Endothelial cell of umbilical vein (primary cell): ENCODE results near the gene RNF32. TPM values are rescaled to one million over a fixed set of nuclear protein-coding genes. Genes with fewer than 3 reads are reported as not detected.
"Not testable (repeated sequence)": the region's sequence is repeated elsewhere in the genome, so short reads cannot be mapped to it uniquely, and the experiment has no call there.

Experiments used
- BruUV-seq: library from RNA; stranded (reverse); fragments of 400-500 nt; replicated peaks from 2 replicates; lab custom pipeline; 2021; lab: Mats Ljungman, UMichigan
- CTCF ChIA-PET: fragments of 300-600, 350-600 bp; sonication (Branson Sonifier 250); formaldehyde crosslinking; loops from one replicate; lab custom pipeline; 2021; ENCODE audit warnings: antibody characterized with exemption, inconsistent platforms; lab: Charles Lee
- POLR2A ChIA-PET: fragments of 300-600, 350-600 bp; sonication (Branson Sonifier 250); formaldehyde crosslinking; loops from one replicate; lab custom pipeline; 2021; ENCODE audit warnings: antibody characterized with exemption, inconsistent platforms; lab: Charles Lee
- DNase-seq: peaks from one replicate; pipeline ENCODE4 v3.0.0-alpha.2; 2011; ENCODE audit warnings: low read depth, low spot score
- FAIRE-seq: peaks from 2 replicates; lab custom pipeline; 2011; peaks lifted over from hg19 to GRCh38; lab: Jason Lieb, UNC
- H2AFZ ChIP-seq: 2 replicates; pipeline ENCODE4 v1.6.0; 2012; ENCODE audit warnings: low read depth, low read length, control low read depth, inconsistent platforms
- H3K27ac ChIP-seq: 2 replicates; pipeline ENCODE4 v1.5.1; 2011; ENCODE audit warnings: low read depth, mild to moderate bottlenecking, control low read depth, low read length, moderate library complexity; ENCODE audit not compliant: insufficient read depth
- H3K27me3 ChIP-seq, 2 experiments: 2 replicates each; pipeline versions ENCODE4 v1.6.0 to v1.6.1; 2011; ENCODE audit warnings: low read length in 2 of 2, mixed read lengths in 1 of 2; ENCODE audit not compliant: control insufficient read depth in 2 of 2, insufficient read depth in 2 of 2
- H3K36me3 ChIP-seq, 2 experiments: 2 replicates in 1 of 2; 3 replicates in 1 of 2; pipeline ENCODE4 v1.5.1; 2011; ENCODE audit warnings: low read length in 2 of 2, mild to moderate bottlenecking in 1 of 2, moderate library complexity in 1 of 2; ENCODE audit not compliant: control insufficient read depth in 2 of 2, insufficient read depth in 2 of 2; ENCODE audit errors: extremely low read depth in 1 of 2
- H3K4me1 ChIP-seq: 3 replicates; pipeline ENCODE4 v1.5.1; 2011; ENCODE audit warnings: mild to moderate bottlenecking, low read length; ENCODE audit not compliant: control insufficient read depth, insufficient read depth; ENCODE audit errors: extremely low read depth
- H3K4me2 ChIP-seq: 2 replicates; pipeline ENCODE4 v1.6.1; 2011; ENCODE audit warnings: low read length, control low read depth, mixed read lengths; ENCODE audit not compliant: insufficient read depth
- H3K4me3 ChIP-seq, 3 experiments: fragments of 200-600 bp in 1 of 3; sonication (generic), shearing (Covaris generic) in 1 of 3; replicated peaks in 1 of 3; 2 replicates each; pipeline ENCODE4 v1.5.1; 2011 to 2016; ENCODE audit warnings: control low read depth in 3 of 3, low read length in 3 of 3, mild to moderate bottlenecking in 2 of 3, inconsistent platforms in 1 of 3, low read depth in 1 of 3, moderate library complexity in 1 of 3; ENCODE audit not compliant: insufficient read depth in 1 of 3
- H3K79me2 ChIP-seq: 2 replicates; pipeline ENCODE4 v1.6.0; 2012; ENCODE audit warnings: low read length, inconsistent platforms; ENCODE audit not compliant: control insufficient read depth, insufficient read depth
- H3K9ac ChIP-seq: replicated peaks from 2 replicates; pipeline ENCODE3; 2011; ENCODE audit warnings: low read length, control low read depth; ENCODE audit not compliant: insufficient read depth; ENCODE audit errors: extremely low read depth
- H3K9me1 ChIP-seq: replicated peaks from 3 replicates; pipeline ENCODE4 v1.6.0; 2011; ENCODE audit warnings: mild to moderate bottlenecking, low read length; ENCODE audit not compliant: control insufficient read depth, insufficient read depth; ENCODE audit errors: extremely low read depth
- H3K9me3 ChIP-seq: replicated peaks from 2 replicates; pipeline ENCODE4 v1.5.1; 2012; ENCODE audit warnings: low read length, inconsistent platforms; ENCODE audit not compliant: control insufficient read depth, insufficient read depth
- H4K20me1 ChIP-seq: replicated peaks from 2 replicates; pipeline ENCODE3; 2011; ENCODE audit warnings: mild to moderate bottlenecking, low read length; ENCODE audit not compliant: control insufficient read depth, insufficient read depth; ENCODE audit errors: extremely low read depth
- CTCF ChIP-seq, 2 donors: IDR thresholded peaks; 1 replicate in 1 of 2; 2 replicates in 1 of 2; pipeline ENCODE4 v1.5.1; 2011; ENCODE audit warnings: low read length in 2 of 2, mild to moderate bottlenecking in 2 of 2, moderate library complexity in 2 of 2, control low read depth in 1 of 2, inconsistent platforms in 1 of 2, low read depth in 1 of 2; ENCODE audit not compliant: insufficient read depth in 1 of 2; ENCODE audit errors: extremely low read depth in 1 of 2
- EZH2 ChIP-seq: IDR thresholded peaks from 2 replicates; pipeline ENCODE4 v1.6.1; 2012; ENCODE audit warnings: borderline replicate concordance, low read depth, mild to moderate bottlenecking, moderate library complexity, low read length, inconsistent platforms; ENCODE audit not compliant: severe bottlenecking
- FOS ChIP-seq: IDR thresholded peaks from 2 replicates; pipeline ENCODE4 v1.6.1; 2011; ENCODE audit warnings: mild to moderate bottlenecking, low read length, moderate library complexity, borderline replicate concordance; ENCODE audit not compliant: insufficient read depth
- GATA2 ChIP-seq: IDR thresholded peaks from 2 replicates; pipeline ENCODE4 v1.7.0; 2011; ENCODE audit warnings: low read depth, mild to moderate bottlenecking, moderate library complexity, mixed read lengths, low read length; ENCODE audit not compliant: insufficient read length, insufficient read depth
- JUN ChIP-seq: IDR thresholded peaks from 2 replicates; pipeline ENCODE4 v1.6.1; 2011; ENCODE audit warnings: borderline replicate concordance, low read depth; ENCODE audit not compliant: insufficient read length, insufficient read depth
- MYC ChIP-seq: IDR thresholded peaks from one replicate; pipeline ENCODE4 v1.6.1; 2011; ENCODE audit warnings: mild to moderate bottlenecking, low read depth, low read length
- POLR2A ChIP-seq: IDR thresholded peaks from 2 replicates; pipeline ENCODE4 v1.6.1; 2012; ENCODE audit warnings: low read depth, mild to moderate bottlenecking, control low read depth, low read length
- POLR2AphosphoS5 ChIP-seq: IDR thresholded peaks from 2 replicates; pipeline ENCODE4 v1.6.1; 2012; ENCODE audit warnings: low read depth, mild to moderate bottlenecking, control low read depth, low read length, moderate library complexity; ENCODE audit not compliant: insufficient read depth
- dilution Hi-C: fragments of 300-500 bp; cut with MboI; formaldehyde crosslinking; loops from one replicate; pipeline ENCODE4 v1.15.0; 2019; ENCODE audit warnings: low sequenced_read_pairs; ENCODE audit not compliant: extremely low pct_ligation_motif_present
- intact Hi-C: fragments of 100-400 bp; cut with micrococcal nuclease; formaldehyde crosslinking; loops from one replicate; pipeline ENCODE4 v1.10.0; 2022
- polyA plus RNA-seq, 4 experiments: library from polyadenylated mRNA; depleted of rRNA in 3 of 4; stranded (reverse) in 3 of 4; unstranded in 1 of 4; fragments of >200 nt; gene quantifications; 2 replicates each; pipeline versions ENCODE4 v1.2.1 to v1.2.3, GENCODE V29; 2011 to 2012; ENCODE audit warnings: missing spikeins in 1 of 4
- total RNA-seq: library from RNA; stranded (reverse); gene quantifications from 2 replicates; pipeline ENCODE4 v1.2.3, GENCODE V29; 2021
- TF ChIP-seq, protein P1 (sequence below): IDR thresholded peaks from 2 replicates; pipeline ENCODE4 v1.6.1; 2011; ENCODE audit not compliant: insufficient read depth, insufficient read length

Gene RNF32
- total and polyA plus RNA-seq, 2 donors (not counting 3 experiments of a cell fraction or from before 2014, with no cell fraction given) = 0.14 TPM; not detected in 1

DNA sequence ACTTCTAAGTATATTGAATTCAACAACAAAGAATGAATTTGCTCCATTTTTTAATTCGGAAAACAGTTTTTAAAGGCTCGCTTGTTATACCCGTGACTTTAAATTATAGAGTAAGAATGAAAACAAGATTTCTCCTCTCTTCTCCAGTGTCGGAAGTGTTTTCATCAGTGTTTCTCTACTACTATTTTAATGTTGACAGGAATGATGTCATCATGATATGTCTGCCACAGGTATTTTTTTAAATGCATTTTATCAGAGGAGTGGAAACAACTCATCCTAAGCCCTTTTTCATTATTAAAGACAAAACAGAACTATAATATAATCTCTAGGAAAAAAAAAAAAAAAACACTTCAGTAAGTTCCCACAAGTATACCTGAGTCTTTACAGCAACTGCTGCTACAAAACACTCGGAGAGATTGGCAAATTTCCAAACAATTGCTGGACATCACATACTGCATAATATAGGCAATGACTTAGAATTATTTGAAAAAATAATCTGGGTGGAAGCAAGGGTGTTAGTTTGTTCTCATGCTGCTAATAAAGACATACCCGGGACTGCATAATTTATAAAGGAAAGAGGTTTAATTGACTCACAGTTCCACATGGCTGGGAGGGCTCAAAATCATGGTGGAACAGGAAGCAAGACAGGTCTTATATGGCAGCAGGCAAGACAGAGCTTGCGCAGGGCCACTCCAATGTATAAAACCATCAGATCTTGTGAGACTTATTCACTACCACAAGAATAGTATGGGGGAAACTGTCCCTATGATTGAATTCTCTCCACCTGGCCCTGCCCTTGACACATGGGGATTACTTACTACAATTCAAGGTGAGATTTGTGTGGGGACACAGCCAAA is 4.8 kb upstream of the RNF32 start:
- BruUV-seq = no TSS peak
- Histone ChIP-seq H3K4me2 (no peak overlapping the region), H2AFZ (no peak overlapping the region), H3K27me3 (no peaks in the 10 kb centered on the region), H4K20me1 (no peaks in the 10 kb centered on the region), H3K79me2 (no peaks in the 10 kb centered on the region), H3K9ac (no peak overlapping the region), H3K27ac (no peak overlapping the region), H3K4me3 (no peak overlapping the region), H3K4me1 (no peaks in the 10 kb centered on the region), H3K36me3 (no peaks in the 10 kb centered on the region), H3K9me3 (no peaks in the 10 kb centered on the region), H3K9me1 (no peaks in the 10 kb centered on the region)
- dilution Hi-C loops = no loop called here
- CTCF ChIA-PET = no interaction called here
- DNase-seq = no peak
- no peak for TF ChIP-seq GATA2
- no peak for TF ChIP-seq CTCF (IDR thresholded peaks at IDR 0.05; ENCODE audit: extremely low read depth in 1 of 2, insufficient read depth in 1 of 2, low read depth in 1 of 2, low read length in 2 of 2)
- TF ChIP-seq JUN = no peak
- TF ChIP-seq, protein P1, sequence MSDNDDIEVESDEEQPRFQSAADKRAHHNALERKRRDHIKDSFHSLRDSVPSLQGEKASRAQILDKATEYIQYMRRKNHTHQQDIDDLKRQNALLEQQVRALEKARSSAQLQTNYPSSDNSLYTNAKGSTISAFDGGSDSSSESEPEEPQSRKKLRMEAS = no peak
- no peak for TF ChIP-seq POLR2A
- no peak for TF ChIP-seq POLR2AphosphoS5
- no peak for TF ChIP-seq EZH2
- no peak for TF ChIP-seq MYC
- TF ChIP-seq FOS = no peak
- intact Hi-C loops = no loop called here
- POLR2A ChIA-PET = no interaction called here
- FAIRE-seq = no peak

GRCh38 chr7:156637093-156637492 is 3.5 kb upstream of the RNF32 start:
- H3K27me3 ChIP-seq, DNase-seq, H3K79me2 ChIP-seq, BruUV-seq, H3K4me2 ChIP-seq, H3K36me3 ChIP-seq, H3K9me1 ChIP-seq, H4K20me1 ChIP-seq, H3K4me3 ChIP-seq, POLR2A ChIA-PET, H3K9me3 ChIP-seq, H3K4me1 ChIP-seq, FAIRE-seq, H3K27ac ChIP-seq, H3K9ac ChIP-seq, CTCF ChIA-PET, H2AFZ ChIP-seq, intact Hi-C loops, dilution Hi-C loops: not testable (repeated sequence)
